GM12878 (cell line): ENCODE data around the gene UQCC5. TPM values are rescaled to one million over a fixed set of nuclear protein-coding genes. Genes with fewer than 3 reads are reported as not detected.

Source experiments
- ATAC-seq: fragments of 200-7000 bp; cut with Tn5 transposase; 3 replicates; pipeline ENCODE4 v1.9.1; 2020; ENCODE audit warnings: mild to moderate bottlenecking, moderate library complexity
- BruUV-seq: library from RNA; stranded (reverse); fragments of 400-500 nt; replicated peaks from 2 replicates; lab custom pipeline; 2021; lab: Mats Ljungman, UMichigan
- CTCF ChIA-PET: fragments of 300-600 bp; sonication (Branson Sonifier 250); formaldehyde crosslinking; extraction: SDS; loops from one replicate; lab custom pipeline; 2021; ENCODE audit warnings: inconsistent platforms; lab: Yijun Ruan, JAX
- POLR2A ChIA-PET: fragments of 350-600 bp; formaldehyde crosslinking; extraction: SDS; loops from one replicate; lab custom pipeline; 2021; ENCODE audit warnings: inconsistent platforms; lab: Charles Lee
- RAD21 ChIA-PET: fragments of 300-600 bp; sonication (Branson Sonifier 250); formaldehyde crosslinking; loops from one replicate; lab custom pipeline; 2023; ENCODE audit warnings: antibody characterized with exemption; ENCODE audit not compliant: unreplicated experiment; lab: Charles Lee
- SMC1A ChIA-PET: fragments of 300-600 bp; sonication (Branson Sonifier 250); formaldehyde crosslinking; loops from one replicate; lab custom pipeline; 2023; ENCODE audit not compliant: unreplicated experiment, uncharacterized antibody; lab: Charles Lee
- DNase-seq: peaks from one replicate; pipeline ENCODE4 v3.0.0-alpha.2; 2011; ENCODE audit warnings: low read depth, low spot score
- FAIRE-seq: peaks from 3 replicates; lab custom pipeline; 2011; peaks lifted over from hg19 to GRCh38; lab: Jason Lieb, UNC
- H2AFZ ChIP-seq: 2 replicates; pipeline ENCODE4 v1.6.0; 2011; ENCODE audit warnings: low read depth, low read length, control low read depth; ENCODE audit not compliant: control insufficient read depth
- H3K27ac ChIP-seq: 2 replicates; pipeline ENCODE4 v1.5.1; 2011; ENCODE audit warnings: control low read depth; ENCODE audit not compliant: control insufficient read depth, insufficient read depth
- H3K27me3 ChIP-seq, 2 experiments: replicated peaks in 1 of 2; 2 replicates each; pipeline versions ENCODE4 v1.6.0 to v1.6.1; 2011; ENCODE audit warnings: low read length in 1 of 2; ENCODE audit not compliant: control insufficient read depth in 2 of 2, insufficient read depth in 2 of 2
- H3K36me3 ChIP-seq, 2 experiments: 2 replicates each; pipeline ENCODE4 v1.5.1; 2011; ENCODE audit warnings: low read length in 1 of 2; ENCODE audit not compliant: control insufficient read depth in 2 of 2, insufficient read depth in 2 of 2
- H3K4me1 ChIP-seq: 2 replicates; pipeline ENCODE4 v1.6.1; 2011; ENCODE audit warnings: mild to moderate bottlenecking, low read length, moderate library complexity, mixed read lengths; ENCODE audit not compliant: control insufficient read depth, insufficient read depth
- H3K4me2 ChIP-seq: 2 replicates; pipeline ENCODE4 v1.6.0; 2011; ENCODE audit warnings: control low read depth; ENCODE audit not compliant: control insufficient read depth, insufficient read depth
- H3K4me3 ChIP-seq: fragments of 200-600 bp; sonication (generic); 2 replicates; pipeline ENCODE4 v1.5.1; 2016
- H3K79me2 ChIP-seq: 2 replicates; pipeline ENCODE4 v1.6.0; 2011; ENCODE audit warnings: low read length; ENCODE audit not compliant: control insufficient read depth, insufficient read depth
- H3K9ac ChIP-seq: 2 replicates; pipeline ENCODE4 v1.8.0; 2011; ENCODE audit warnings: low read length, control low read depth, mixed read lengths; ENCODE audit not compliant: control insufficient read depth, insufficient read depth
- H3K9me3 ChIP-seq: replicated peaks from 3 replicates; pipeline ENCODE4 v1.5.1; 2011; ENCODE audit warnings: mild to moderate bottlenecking, low read length; ENCODE audit not compliant: control insufficient read depth, insufficient read depth
- H4K20me1 ChIP-seq: 2 replicates; pipeline ENCODE4 v1.6.0; 2011; ENCODE audit not compliant: control insufficient read depth, insufficient read depth
- BMI1 ChIP-seq: fragments of 450-650 bp; IDR thresholded peaks from 2 replicates; pipeline ENCODE4 v1.6.1; 2016; ENCODE audit warnings: mild to moderate bottlenecking, moderate library complexity, borderline replicate concordance
- CBX3 ChIP-seq: fragments of 200-600 bp; sonication (generic); IDR thresholded peaks from 2 replicates; pipeline ENCODE4 v1.6.1; 2016; ENCODE audit warnings: low read depth, borderline replicate concordance
- HDAC2 ChIP-seq: fragments of 200-600 bp; sonication (generic); IDR thresholded peaks from 2 replicates; pipeline ENCODE4 v1.6.1; 2017
- KAT2A ChIP-seq: conservative IDR thresholded peaks from 2 replicates; pipeline ENCODE4 v1.6.1; 2011; ENCODE audit warnings: low read depth, low read length; ENCODE audit not compliant: control insufficient read depth
- NBN ChIP-seq: fragments of 450-650 bp; IDR thresholded peaks from 2 replicates; pipeline ENCODE4 v1.6.1; 2016
- NFYB ChIP-seq: IDR thresholded peaks from 2 replicates; pipeline ENCODE4 v1.6.1; 2011; ENCODE audit warnings: low read depth, mild to moderate bottlenecking, low read length, improper control_type of control experiment, moderate library complexity; ENCODE audit not compliant: insufficient read depth
- PRDM15 ChIP-seq: fragments of 450-650 bp; formaldehyde crosslinking; IDR thresholded peaks from 2 replicates; pipeline ENCODE4 v1.4.0; 2020; ENCODE audit warnings: mild to moderate bottlenecking, moderate library complexity
- TCF3 ChIP-seq: IDR thresholded peaks from 2 replicates; pipeline ENCODE4 v1.6.1; 2012; ENCODE audit warnings: low read depth, mild to moderate bottlenecking, low read length, borderline replicate concordance; ENCODE audit not compliant: insufficient read depth
- ZBED1 ChIP-seq: IDR thresholded peaks from 2 replicates; pipeline ENCODE4 v1.6.1; 2016; ENCODE audit warnings: borderline replicate concordance
- ZBTB11 ChIP-seq: fragments of 450-650 bp; formaldehyde crosslinking; IDR thresholded peaks from 2 replicates; pipeline ENCODE4 v1.5.0; 2022; ENCODE audit warnings: mild to moderate bottlenecking, missing genetic modification characterization
- ZBTB33 ChIP-seq: fragments of 450-650 bp; IDR thresholded peaks from 2 replicates; pipeline ENCODE4 v1.6.1; 2017; ENCODE audit warnings: mild to moderate bottlenecking
- ZBTB4 ChIP-seq: fragments of 450-650 bp; formaldehyde crosslinking; IDR thresholded peaks from 2 replicates; pipeline ENCODE4 v1.4.0; 2022; ENCODE audit warnings: mild to moderate bottlenecking, moderate library complexity
- WGBS: methylation state at CpG from one replicate; pipeline ENCODE4 v1.1.6; 2016; ENCODE audit warnings: low lambda C conversion rate; ENCODE audit not compliant: insufficient replicate concordance, insufficient coverage; ENCODE audit errors: missing lambda C conversion rate; 5-methylcytosine and 5-hydroxymethylcytosine counted together
- in situ Hi-C: fragments of 300-500 bp; cut with MboI; formaldehyde crosslinking; loops from 9 replicates; pipeline ENCODE4 v1.14.3; 2018; ENCODE audit warnings: mixed read lengths
- intact Hi-C: fragments of 100-400 bp; cut with micrococcal nuclease; formaldehyde crosslinking; loops from one replicate; pipeline ENCODE4 v1.14.2; 2022; ENCODE audit not compliant: unreplicated experiment
- polyA plus RNA-seq, 11 experiments: library from polyadenylated mRNA; depleted of rRNA in 4 of 11; unstranded in 6 of 11; stranded (reverse) in 5 of 11; fragments of >200 nt; fragmentation: Nextera tagmentation in 4 of 11; fragmentation: Illumina TruSeq in 1 of 11; extraction: Ambion mirVana in 4 of 11; extraction: Trizol in 1 of 11; gene quantifications; 1 replicate in 1 of 11; 2 replicates in 10 of 11; pipeline versions ENCODE4 v1.2.1 to v1.2.3, GENCODE V29; 2011 to 2016; ENCODE audit warnings: inconsistent platforms in 2 of 11, missing spikeins in 2 of 11, low read depth in 1 of 11
- total RNA-seq, 4 experiments: library from RNA; depleted of rRNA in 3 of 4; stranded (reverse); fragments of >200 nt in 3 of 4; fragmentation: Illumina TruSeq in 1 of 4; extraction: Trizol in 1 of 4; gene quantifications; 2 replicates each; pipeline versions ENCODE4 v1.2.1 to v1.2.3, GENCODE V29; 2013 to 2021

UQCC5 gene
- total and polyA plus RNA-seq, 10 of the 15 experiments (the other 5 are each of a cell fraction or from before 2014, with no cell fraction given): 15.1 to 84.8 (median 28.0) TPM

GRCh38 chr3:52502001-52502400, 34.4 kb upstream of the UQCC5 start:
- Histone ChIP-seq H2AFZ (no peak overlapping the region), H3K4me3 (no peak overlapping the region), H3K9ac (no peak overlapping the region), H3K36me3 (no peaks in the 10 kb centered on the region), H3K4me2 (no peak overlapping the region), H3K27ac (no peak overlapping the region), H4K20me1 (no peaks in the 10 kb centered on the region), H3K27me3 (no peaks in the 10 kb centered on the region), H3K4me1 (no peaks in the 10 kb centered on the region), H3K79me2 (no peaks in the 10 kb centered on the region), H3K9me3 (no peaks in the 10 kb centered on the region)
- SMC1A ChIA-PET: no interaction called here
- in situ Hi-C loops (no loop called here), intact Hi-C loops (no loop called here)
- RAD21 ChIA-PET: no interaction called here
- DNase-seq (no peak), ATAC-seq (no peak), FAIRE-seq (no peak)
- POLR2A ChIA-PET: no interaction called here
- 50% methylated on average over 11 of the region's 11 CpGs for WGBS
- no TSS peak for BruUV-seq
- CTCF ChIA-PET: no interaction called here
- TF ChIP-seq ZBTB11: no peak
- no peak for TF ChIP-seq ZBTB4 (CRISPR knock-in tag)
- no peak for TF ChIP-seq HDAC2
- no peak for TF ChIP-seq NFYB
- no peak for TF ChIP-seq TCF3
- no peak for TF ChIP-seq CBX3
- no peak for TF ChIP-seq ZBTB33
- TF ChIP-seq BMI1: no peak
- TF ChIP-seq NBN: no peak
- no peak for TF ChIP-seq PRDM15 (CRISPR knock-in tag)
- TF ChIP-seq KAT2A: no peak
- no peak for TF ChIP-seq ZBED1
